Stimulated activated CD8-positive, alpha-beta memory T cell treated with anti-CD3 and anti-CD28 coated beads, Interleukin-12 subunit alpha, Interleukin-12 subunit beta, amount 100 ng/mL, for 1 hour (primary cell): ENCODE data around the gene UNKL.
"Not testable (repeated sequence)": the region's sequence is repeated elsewhere in the genome, so short reads cannot be mapped to it uniquely, and the experiment has no call there.

Source experiments
- DNase-seq: peaks from one replicate; pipeline ENCODE4 v3.0.0-alpha.2; 2020; ENCODE audit warnings: low read depth

UNKL gene

GRCh38 chr16:1446296-1447080, 32.0 kb upstream of the UNKL start:
- DNase-seq: no peak

- no peak for DNase-seq
These were observed 31.2 kb upstream of the UNKL start for GRCh38 chr16:1445518-1446203.

GRCh38 chr16:1444730-1445517, 30.4 kb upstream of the UNKL start:
- no peak for DNase-seq

GRCh38 chr16:1443980-1444729, 29.7 kb upstream of the UNKL start, which contains the start of gene CCDC154:
Gene CCDC154, minus strand, starts transcription at chr16:1444556. Its CDS starts 234 bp downstream, at chr16:1444322.
- no peak for DNase-seq

- DNase-seq: no peak
These were observed 29.0 kb upstream of the UNKL start for GRCh38 chr16:1443403-1443973.

- no peak for DNase-seq
These were observed 28.2 kb upstream of the UNKL start for GRCh38 chr16:1442697-1443096.

GRCh38 chr16:1441391-1441829, 26.9 kb upstream of the UNKL start:
- no peak for DNase-seq

GRCh38 chr16:1439699-1440074, 25.2 kb upstream of the UNKL start:
- DNase-seq: not testable (repeated sequence)

GRCh38 chr16:1439058-1439698, 24.7 kb upstream of the UNKL start:
- DNase-seq: no peak

- DNase-seq: no peak
These were observed 23.9 kb upstream of the UNKL start for GRCh38 chr16:1438229-1439057.

- DNase-seq: no peak
These were observed 23.1 kb upstream of the UNKL start for GRCh38 chr16:1437606-1438005.

- no peak for DNase-seq
These were observed 22.3 kb upstream of the UNKL start for GRCh38 chr16:1436731-1437355.

GRCh38 chr16:1435921-1436697, 21.6 kb upstream of the UNKL start:
- DNase-seq: no peak

GRCh38 chr16:1434644-1435592, 20.4 kb upstream of the UNKL start:
- DNase-seq: no peak

- no peak for DNase-seq
These were observed 19.3 kb upstream of the UNKL start for GRCh38 chr16:1433756-1434155.

GRCh38 chr16:1433263-1433560, 18.7 kb upstream of the UNKL start:
- DNase-seq: no peak

GRCh38 chr16:1432388-1433262, 18.1 kb upstream of the UNKL start:
- no peak for DNase-seq
